Measurements from ENCODE around the gene MARCHF11.

DNA sequence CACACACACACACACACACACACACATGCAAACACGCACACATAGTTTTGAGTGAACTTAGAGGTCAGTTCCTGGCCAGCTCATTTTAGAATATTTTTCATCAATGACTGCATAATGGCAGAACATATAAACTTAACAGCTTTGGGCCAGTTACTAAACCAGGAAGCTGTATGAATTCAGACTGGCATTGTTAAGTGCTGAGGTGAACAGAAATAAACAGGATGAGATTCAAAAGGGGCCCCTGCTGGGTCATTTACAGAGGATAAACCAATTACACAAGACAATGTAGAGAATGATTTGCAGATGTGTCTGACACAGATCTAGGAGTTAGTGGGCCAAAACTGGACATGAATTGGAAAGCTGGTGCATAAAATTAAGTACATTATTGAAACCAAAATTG, 44.6 kb downstream of the MARCHF11 start:
- TF ChIP-seq GABPA (IDR thresholded peaks at IDR 0.05; ENCODE audit: borderline replicate concordance, insufficient read depth, low read length) (no peak), EP300 (IDR thresholded peaks at IDR 0.05; ENCODE audit: borderline replicate concordance in 1 of 2, low read depth in 2 of 2, low read length in 2 of 2) (no peak), POLR2AphosphoS5 (IDR thresholded peaks at IDR 0.05; ENCODE audit: low read depth, low read length) (no peak)
- TF ChIP-seq, protein P1, sequence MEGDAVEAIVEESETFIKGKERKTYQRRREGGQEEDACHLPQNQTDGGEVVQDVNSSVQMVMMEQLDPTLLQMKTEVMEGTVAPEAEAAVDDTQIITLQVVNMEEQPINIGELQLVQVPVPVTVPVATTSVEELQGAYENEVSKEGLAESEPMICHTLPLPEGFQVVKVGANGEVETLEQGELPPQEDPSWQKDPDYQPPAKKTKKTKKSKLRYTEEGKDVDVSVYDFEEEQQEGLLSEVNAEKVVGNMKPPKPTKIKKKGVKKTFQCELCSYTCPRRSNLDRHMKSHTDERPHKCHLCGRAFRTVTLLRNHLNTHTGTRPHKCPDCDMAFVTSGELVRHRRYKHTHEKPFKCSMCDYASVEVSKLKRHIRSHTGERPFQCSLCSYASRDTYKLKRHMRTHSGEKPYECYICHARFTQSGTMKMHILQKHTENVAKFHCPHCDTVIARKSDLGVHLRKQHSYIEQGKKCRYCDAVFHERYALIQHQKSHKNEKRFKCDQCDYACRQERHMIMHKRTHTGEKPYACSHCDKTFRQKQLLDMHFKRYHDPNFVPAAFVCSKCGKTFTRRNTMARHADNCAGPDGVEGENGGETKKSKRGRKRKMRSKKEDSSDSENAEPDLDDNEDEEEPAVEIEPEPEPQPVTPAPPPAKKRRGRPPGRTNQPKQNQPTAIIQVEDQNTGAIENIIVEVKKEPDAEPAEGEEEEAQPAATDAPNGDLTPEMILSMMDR (IDR thresholded peaks at IDR 0.05; ENCODE audit: control extremely low read depth in 1 of 3, insufficient read depth in 1 of 3, low read depth in 1 of 3, low read length in 3 of 3), result no peak

Data from H1 (cell line).